Hepatocyte (in vitro differentiated cells): ENCODE results near the gene LEO1.

Source experiments
- EZH2 ChIP-seq: fragments of 200-600 bp; sonication (generic); IDR thresholded peaks from 2 replicates; pipeline ENCODE4 v1.6.1; 2016; ENCODE audit warnings: antibody characterized with exemption, mild to moderate bottlenecking, borderline replicate concordance
- EZH2phosphoT487 ChIP-seq: fragments of 200-600 bp; sonication (generic); IDR thresholded peaks from one replicate; pipeline ENCODE4 v1.6.1; 2018; ENCODE audit warnings: antibody characterized with exemption, mild to moderate bottlenecking, low read depth, moderate library complexity; ENCODE audit not compliant: unreplicated experiment, severe bottlenecking
- TF ChIP-seq, protein P1 (sequence below): fragments of 200-600 bp; sonication (generic); IDR thresholded peaks from 2 replicates; pipeline ENCODE4 v1.5.1; 2016; ENCODE audit warnings: antibody characterized with exemption, mild to moderate bottlenecking; ENCODE audit not compliant: poor library complexity

DNA sequence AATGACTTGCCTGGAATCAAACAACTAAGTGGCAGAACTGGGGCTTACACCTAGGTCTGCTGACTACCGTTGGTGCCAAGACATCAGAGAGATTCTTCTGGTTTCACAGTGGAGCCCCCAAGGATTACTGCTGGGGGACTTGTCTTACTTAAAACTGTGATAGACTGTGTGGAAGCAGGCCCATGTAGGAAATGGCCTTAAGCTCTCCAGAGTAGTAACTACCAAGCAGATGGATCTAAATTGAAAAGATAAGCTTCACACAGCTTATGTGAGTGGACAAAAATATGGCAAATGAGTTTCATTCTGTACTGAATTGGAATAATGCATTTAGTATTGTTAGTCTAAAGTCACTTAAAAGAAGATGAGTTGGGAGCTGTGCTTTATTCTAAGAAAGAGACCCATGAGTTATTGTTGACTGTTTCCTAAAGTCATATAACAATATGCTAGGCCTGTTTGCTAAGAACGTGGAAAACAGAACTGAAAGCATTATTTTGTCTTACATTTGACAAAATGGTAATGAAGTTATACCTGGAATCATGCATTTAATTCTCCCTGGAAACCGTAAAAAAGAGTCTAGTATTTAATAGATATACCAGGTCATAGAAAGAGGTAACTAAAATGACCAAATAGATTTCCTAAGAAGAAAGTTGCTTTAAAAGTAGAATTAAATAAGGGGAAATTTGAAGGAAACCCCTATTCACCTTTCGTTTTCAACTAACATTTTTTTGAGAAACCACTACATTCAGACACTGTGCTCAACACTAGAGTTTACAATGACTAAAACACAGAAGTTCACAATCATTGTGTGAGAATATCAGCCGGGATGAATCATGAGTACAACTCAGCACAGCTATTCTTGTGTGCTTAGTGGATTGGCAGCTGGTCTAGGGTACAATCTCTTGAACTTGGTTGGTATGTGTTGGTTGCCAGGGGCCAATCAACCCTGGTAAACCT lies 34.4 kb upstream of the LEO1 start:
- TF ChIP-seq EZH2phosphoT487 = no peak
- TF ChIP-seq, protein P1, sequence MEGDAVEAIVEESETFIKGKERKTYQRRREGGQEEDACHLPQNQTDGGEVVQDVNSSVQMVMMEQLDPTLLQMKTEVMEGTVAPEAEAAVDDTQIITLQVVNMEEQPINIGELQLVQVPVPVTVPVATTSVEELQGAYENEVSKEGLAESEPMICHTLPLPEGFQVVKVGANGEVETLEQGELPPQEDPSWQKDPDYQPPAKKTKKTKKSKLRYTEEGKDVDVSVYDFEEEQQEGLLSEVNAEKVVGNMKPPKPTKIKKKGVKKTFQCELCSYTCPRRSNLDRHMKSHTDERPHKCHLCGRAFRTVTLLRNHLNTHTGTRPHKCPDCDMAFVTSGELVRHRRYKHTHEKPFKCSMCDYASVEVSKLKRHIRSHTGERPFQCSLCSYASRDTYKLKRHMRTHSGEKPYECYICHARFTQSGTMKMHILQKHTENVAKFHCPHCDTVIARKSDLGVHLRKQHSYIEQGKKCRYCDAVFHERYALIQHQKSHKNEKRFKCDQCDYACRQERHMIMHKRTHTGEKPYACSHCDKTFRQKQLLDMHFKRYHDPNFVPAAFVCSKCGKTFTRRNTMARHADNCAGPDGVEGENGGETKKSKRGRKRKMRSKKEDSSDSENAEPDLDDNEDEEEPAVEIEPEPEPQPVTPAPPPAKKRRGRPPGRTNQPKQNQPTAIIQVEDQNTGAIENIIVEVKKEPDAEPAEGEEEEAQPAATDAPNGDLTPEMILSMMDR = no peak
- no peak for TF ChIP-seq EZH2
